Prostate gland (tissue), 2 donors: Measurements from ENCODE around the gene ECEL1.

Experiments
- CTCF ChIP-seq, 4 experiments: fragments of 200-600 bp in 2 of 4; fragments of 450-650 bp in 2 of 4; sonication (generic) in 2 of 4; IDR thresholded peaks; 1 replicate in 3 of 4; 2 replicates in 1 of 4; pipeline ENCODE4 v1.5.1; 2016 to 2019; ENCODE audit warnings: antibody characterized with exemption in 4 of 4, mild to moderate bottlenecking in 2 of 4, moderate library complexity in 2 of 4
- POLR2A ChIP-seq: fragments of 450-650 bp; IDR thresholded peaks from one replicate; pipeline ENCODE4 v1.6.1; 2016; ENCODE audit warnings: antibody characterized with exemption, mild to moderate bottlenecking

GRCh38 chr2:232436381-232437194 lies 51.0 kb downstream of the ECEL1 start:
- TF ChIP-seq CTCF (IDR thresholded peaks at IDR 0.05) (no peak), POLR2A (no peak)
